Amniotic epithelial cell (primary cell): ENCODE measurements around the gene UGT1A10.
"Not testable (repeated sequence)": the region's sequence is repeated elsewhere in the genome, so short reads cannot be mapped to it uniquely, and the experiment has no call there.

Source experiments
- DNase-seq: peaks from one replicate; pipeline ENCODE4 v3.0.0-alpha.2; 2010; ENCODE audit warnings: low read depth

The UGT1A10 gene

GRCh38 chr2:233655943-233656342 is 19.7 kb downstream of the UGT1A10 start:
- not testable (repeated sequence) for DNase-seq

GRCh38 chr2:233656443-233656842 is 20.2 kb downstream of the UGT1A10 start:
- no peak for DNase-seq

- no peak for DNase-seq
Observed at GRCh38 chr2:233658610-233659009, 22.4 kb downstream of the UGT1A10 start.

GRCh38 chr2:233663911-233664310 is 27.7 kb downstream of the UGT1A10 start:
- no peak for DNase-seq

GRCh38 chr2:233668605-233669260 is 32.5 kb downstream of the UGT1A10 start:
- DNase-seq, result no peak

- DNase-seq, result no peak
Observed at GRCh38 chr2:233671290-233672161, 35.3 kb downstream of the UGT1A10 start, which contains the start of gene UGT1A9. TSS of gene UGT1A9 (plus strand) at chr2:233671898. CDS start at chr2:233671935, 37 bp downstream.

- no peak for DNase-seq
Observed at GRCh38 chr2:233672886-233673285, 36.6 kb downstream of the UGT1A10 start.

GRCh38 chr2:233673896-233674295 is 37.6 kb downstream of the UGT1A10 start:
- DNase-seq, result no peak

- DNase-seq, result no peak
Observed at GRCh38 chr2:233674314-233674713, 38.1 kb downstream of the UGT1A10 start.

- no peak for DNase-seq
Observed at GRCh38 chr2:233674995-233675394, 38.7 kb downstream of the UGT1A10 start.

- no peak for DNase-seq
Observed at GRCh38 chr2:233676046-233676445, 39.8 kb downstream of the UGT1A10 start.

GRCh38 chr2:233679196-233679595 is 42.9 kb downstream of the UGT1A10 start:
- DNase-seq, result no peak

GRCh38 chr2:233680361-233681045 is 44.3 kb downstream of the UGT1A10 start:
- DNase-seq, result no peak

GRCh38 chr2:233681521-233682099 is 45.4 kb downstream of the UGT1A10 start, which contains the start of gene UGT1A7:
TSS of gene UGT1A7 (plus strand) at chr2:233681901. CDS start at chr2:233681938, 37 bp downstream.
- DNase-seq, result no peak

GRCh38 chr2:233684640-233685039 is 48.4 kb downstream of the UGT1A10 start:
- no peak for DNase-seq

GRCh38 chr2:233686928-233687327 is 50.7 kb downstream of the UGT1A10 start:
- DNase-seq, result no peak

- DNase-seq, result no peak
Observed at GRCh38 chr2:233688341-233688740, 52.1 kb downstream of the UGT1A10 start.

GRCh38 chr2:233689031-233689430 is 52.8 kb downstream of the UGT1A10 start:
- DNase-seq, result no peak

GRCh38 chr2:233689501-233689900 is 53.3 kb downstream of the UGT1A10 start:
- no peak for DNase-seq

GRCh38 chr2:233690444-233690843 is 54.2 kb downstream of the UGT1A10 start:
- DNase-seq, result no peak

GRCh38 chr2:233691443-233692433 is 55.5 kb downstream of the UGT1A10 start:
- DNase-seq, result no peak
